Measurements from ENCODE around the gene NOP56. TPM values are rescaled to one million over a fixed set of nuclear protein-coding genes. Genes with fewer than 3 reads are reported as not detected.

NOP56 gene
- total RNA-seq, 4 donors from 2014 or later = 44.8 to 108 (median 54.6) TPM

- TF ChIP-seq EP300 (IDR thresholded peaks at IDR 0.05) (no peak), POLR2A (IDR thresholded peaks at IDR 0.05) (no peak), POLR2AphosphoS5 (IDR thresholded peaks at IDR 0.05) (no peak)
- TF ChIP-seq, protein P1, sequence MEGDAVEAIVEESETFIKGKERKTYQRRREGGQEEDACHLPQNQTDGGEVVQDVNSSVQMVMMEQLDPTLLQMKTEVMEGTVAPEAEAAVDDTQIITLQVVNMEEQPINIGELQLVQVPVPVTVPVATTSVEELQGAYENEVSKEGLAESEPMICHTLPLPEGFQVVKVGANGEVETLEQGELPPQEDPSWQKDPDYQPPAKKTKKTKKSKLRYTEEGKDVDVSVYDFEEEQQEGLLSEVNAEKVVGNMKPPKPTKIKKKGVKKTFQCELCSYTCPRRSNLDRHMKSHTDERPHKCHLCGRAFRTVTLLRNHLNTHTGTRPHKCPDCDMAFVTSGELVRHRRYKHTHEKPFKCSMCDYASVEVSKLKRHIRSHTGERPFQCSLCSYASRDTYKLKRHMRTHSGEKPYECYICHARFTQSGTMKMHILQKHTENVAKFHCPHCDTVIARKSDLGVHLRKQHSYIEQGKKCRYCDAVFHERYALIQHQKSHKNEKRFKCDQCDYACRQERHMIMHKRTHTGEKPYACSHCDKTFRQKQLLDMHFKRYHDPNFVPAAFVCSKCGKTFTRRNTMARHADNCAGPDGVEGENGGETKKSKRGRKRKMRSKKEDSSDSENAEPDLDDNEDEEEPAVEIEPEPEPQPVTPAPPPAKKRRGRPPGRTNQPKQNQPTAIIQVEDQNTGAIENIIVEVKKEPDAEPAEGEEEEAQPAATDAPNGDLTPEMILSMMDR (IDR thresholded peaks at IDR 0.05) = no peak
- no peak for ATAC-seq
- WGBS, 2 donors (ENCODE audit: low coverage in 1 of 2) = 89 to 92% methylated on average over 2 to 8 of the region's 10 CpGs
- Histone ChIP-seq H3K27ac (no peak overlapping the region), H3K36me3 (peaks cover 0 to 84% of the 10 kb centered on the region in 2 donors), H3K4me1 (peaks cover 0 to 29% (median 7%) of the 10 kb centered on the region in 3 donors), H3K4me3 (no peak overlapping the region), H3K9me3 (no peaks in the 10 kb centered on the region), H3K27me3 (no peaks in the 10 kb centered on the region)
Observed at GRCh38 chr20:2659547-2659946, 7.1 kb downstream of the NOP56 start.

DNA sequence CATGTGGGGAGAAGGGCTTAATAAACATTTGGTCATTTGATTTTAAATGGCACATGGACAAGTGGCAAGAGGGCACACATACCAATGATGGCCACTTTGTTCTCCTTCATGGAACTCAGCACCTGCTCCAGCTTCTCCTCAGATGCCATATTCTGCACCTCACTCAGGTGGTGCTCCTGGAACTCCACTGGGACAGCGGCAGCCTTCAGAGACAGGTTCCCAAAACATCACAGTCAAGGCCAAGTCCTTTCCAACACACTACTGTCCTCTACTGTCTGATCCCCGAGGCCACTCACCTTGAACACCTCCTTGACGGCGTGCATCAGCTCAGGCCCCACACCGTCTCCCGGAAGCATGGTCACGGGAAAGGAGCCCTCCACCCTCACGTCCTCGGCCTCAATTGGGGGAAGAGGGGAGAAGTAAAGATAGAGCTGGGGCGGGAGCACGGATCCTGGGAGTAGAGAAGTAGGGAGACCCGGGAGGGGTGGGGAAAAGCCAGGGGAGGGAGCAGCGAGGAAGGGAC, 11.0 kb downstream of the NOP56 start:
- Histone ChIP-seq H3K27me3 (no peaks in the 10 kb centered on the region), H3K9me3 (no peaks in the 10 kb centered on the region), H3K36me3 (peaks cover 0 to 45% of the 10 kb centered on the region in 2 donors), H3K4me3 (peak overlapping the region; percentile 73 to 79), H3K27ac (peak overlapping the region; percentile 82 to 94 (median 90)), H3K4me1 (peaks cover 0 to 26% (median 10%) of the 10 kb centered on the region in 3 donors)
- 10 to 20% methylated on average over 1 to 12 of the region's 13 CpGs for WGBS, 2 donors (ENCODE audit: low coverage in 1 of 2)
- no peak for ATAC-seq
- TF ChIP-seq, protein P1 (IDR thresholded peaks at IDR 0.05) = no peak
- TF ChIP-seq EP300 (IDR thresholded peaks at IDR 0.05) (no peak), POLR2A (IDR thresholded peaks at IDR 0.05) (no peak), POLR2AphosphoS5 (IDR thresholded peaks at IDR 0.05) (no peak)

DNA sequence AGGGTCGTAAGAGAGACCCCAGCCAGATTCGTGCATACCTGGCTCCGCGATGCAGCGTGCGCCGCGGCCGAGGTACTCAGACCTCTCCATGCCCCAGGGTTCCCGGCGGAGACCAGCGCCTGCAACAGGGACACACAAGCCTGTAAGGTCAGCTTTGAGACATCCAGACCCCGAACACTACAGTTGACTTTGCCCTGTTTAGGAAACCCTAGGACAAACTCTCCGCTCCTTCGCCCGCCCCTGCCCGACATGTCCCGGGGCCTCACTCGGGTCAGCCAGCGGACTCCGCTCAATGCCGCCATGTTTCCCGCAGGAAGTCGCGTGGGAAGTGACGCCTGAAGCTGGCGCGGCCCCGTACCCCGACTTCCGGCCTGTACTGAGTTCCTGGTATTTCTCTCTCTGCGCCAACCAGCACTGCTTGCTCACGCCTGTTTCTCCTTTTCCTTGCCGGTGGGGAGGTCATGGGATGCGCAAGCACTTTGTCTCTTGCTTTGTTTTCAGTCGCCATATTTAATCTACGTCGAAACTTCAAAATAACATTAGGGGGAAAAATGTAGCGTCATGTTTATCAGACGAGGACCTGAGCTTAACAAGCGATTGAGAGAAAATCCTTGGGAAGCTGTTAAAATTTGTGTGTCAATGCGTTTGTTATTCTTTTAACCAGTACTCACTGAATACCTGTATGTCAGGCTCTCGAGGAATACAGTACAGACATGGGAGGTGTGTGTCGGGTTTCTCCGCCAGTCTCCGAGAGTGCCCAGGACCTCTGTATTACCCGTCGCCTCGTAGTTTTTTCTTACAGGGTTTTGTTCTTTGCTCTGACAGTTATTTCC, 11.7 kb downstream of the NOP56 start, which contains the start of gene IDH3B:
Gene IDH3B, minus strand, starts transcription at position 330 of the 833 bp plus-strand sequence. Its CDS starts 28 bp downstream, at position 302.
- TF ChIP-seq, protein P1 (IDR thresholded peaks at IDR 0.05) = peak in 1 of 4 experiments; percentile 17
- no peak for TF ChIP-seq EP300 (IDR thresholded peaks at IDR 0.05)
- TF ChIP-seq POLR2AphosphoS5 (IDR thresholded peaks at IDR 0.05) = peak; percentile 96
- peak; percentile 53 to 76 for TF ChIP-seq POLR2A (IDR thresholded peaks at IDR 0.05)
- no peaks in the 10 kb centered on the region for H3K27me3 ChIP-seq
- peaks cover 0 to 38% of the 10 kb centered on the region in 2 donors for H3K36me3 ChIP-seq
- ATAC-seq = peak; percentile 99
- H3K4me3 ChIP-seq = peak within 1 kb of the TSS; percentile 73 to 79
- peak within 1 kb of the TSS; percentile 82 to 94 (median 90) for H3K27ac ChIP-seq
- H3K4me1 ChIP-seq = peaks cover 0 to 26% (median 10%) of the 10 kb centered on the region in 3 donors
- WGBS, 2 donors (ENCODE audit: low coverage in 1 of 2) = 1 to 6% methylated on average over 28 to 30 of the region's 49 CpGs
- no peaks in the 10 kb centered on the region for H3K9me3 ChIP-seq

DNA sequence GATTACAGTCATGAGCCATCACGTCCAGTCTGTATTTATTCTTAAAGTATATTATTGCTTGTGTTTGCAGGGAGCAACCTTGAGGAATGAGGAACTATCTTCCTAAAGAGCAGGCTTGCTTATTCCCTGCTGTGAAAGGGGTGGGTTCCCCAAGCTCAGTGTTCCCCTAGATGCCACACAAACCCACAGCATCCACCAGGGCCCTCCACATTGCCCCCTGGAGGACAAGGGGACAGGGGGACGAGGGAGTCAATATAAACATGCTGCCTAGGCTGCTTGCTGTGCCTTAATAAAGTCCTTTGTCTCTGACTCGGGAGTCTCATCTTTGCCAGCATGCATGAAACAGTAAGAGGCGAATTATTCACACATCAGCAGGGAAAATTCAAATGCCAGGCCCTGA, 19.5 kb downstream of the NOP56 start:
- ATAC-seq = no peak
- H3K4me3 ChIP-seq = no peak overlapping the region
- no peaks in the 10 kb centered on the region for H3K27me3 ChIP-seq
- TF ChIP-seq POLR2AphosphoS5 (IDR thresholded peaks at IDR 0.05) (no peak), EP300 (IDR thresholded peaks at IDR 0.05) (no peak), POLR2A (IDR thresholded peaks at IDR 0.05) (no peak)
- TF ChIP-seq, protein P1 (IDR thresholded peaks at IDR 0.05) = no peak
- no peaks in the 10 kb centered on the region for H3K9me3 ChIP-seq
- H3K36me3 ChIP-seq = no peaks in the 10 kb centered on the region
- 0 to 20% methylated on average over 2 of the region's 4 CpGs for WGBS, 2 donors (ENCODE audit: low coverage in 1 of 2)
- H3K27ac ChIP-seq = no peak overlapping the region
- no peaks in the 10 kb centered on the region for H3K4me1 ChIP-seq
